WTC11 (cell line): ENCODE results near the gene RIMBP2.

Experiments used
- CTCF ChIP-seq: fragments of 200-600 bp; IDR thresholded peaks from 2 replicates; pipeline ENCODE4 v1.8.0; 2022; ENCODE audit warnings: antibody characterized with exemption
- IRF1 ChIP-seq: sonication (generic); formaldehyde crosslinking; IDR thresholded peaks from 2 replicates; pipeline ENCODE4 v1.8.0; 2023; ENCODE audit warnings: missing genetic modification reagents
- IRF2 ChIP-seq: sonication (generic); formaldehyde crosslinking; IDR thresholded peaks from 2 replicates; pipeline ENCODE4 v1.8.0; 2022; ENCODE audit warnings: low read depth, missing genetic modification reagents, borderline replicate concordance
- JUN ChIP-seq: sonication (generic); formaldehyde crosslinking; IDR thresholded peaks from 2 replicates; pipeline ENCODE4 v1.8.0; 2023; ENCODE audit warnings: mild to moderate bottlenecking, missing genetic modification reagents
- KAT7 ChIP-seq: sonication (generic); formaldehyde crosslinking; IDR thresholded peaks from 2 replicates; pipeline ENCODE4 v1.8.1; 2023; ENCODE audit warnings: missing genetic modification reagents, mild to moderate bottlenecking, borderline replicate concordance
- MYBL2 ChIP-seq: sonication (generic); formaldehyde crosslinking; IDR thresholded peaks from 2 replicates; pipeline ENCODE4 v1.8.1; 2023; ENCODE audit warnings: mild to moderate bottlenecking, moderate library complexity, missing genetic modification reagents
- NFYB ChIP-seq: sonication (generic); formaldehyde crosslinking; conservative IDR thresholded peaks from 2 replicates; pipeline ENCODE4 v1.8.0; 2022; ENCODE audit warnings: low read depth, missing genetic modification reagents
- NR2C2 ChIP-seq: sonication (generic); formaldehyde crosslinking; IDR thresholded peaks from 2 replicates; pipeline ENCODE4 v1.8.0; 2022; ENCODE audit warnings: mild to moderate bottlenecking, missing genetic modification reagents
- SP1 ChIP-seq: sonication (generic); formaldehyde crosslinking; conservative IDR thresholded peaks from 2 replicates; pipeline ENCODE4 v1.8.1; 2022; ENCODE audit warnings: missing genetic modification reagents
- USF2 ChIP-seq: sonication (generic); formaldehyde crosslinking; IDR thresholded peaks from 2 replicates; pipeline ENCODE4 v1.8.1; 2023; ENCODE audit warnings: mild to moderate bottlenecking, missing genetic modification reagents, moderate library complexity
- ZNF138 ChIP-seq: sonication (generic); formaldehyde crosslinking; conservative IDR thresholded peaks from 2 replicates; pipeline ENCODE4 v1.8.1; 2022; ENCODE audit warnings: mild to moderate bottlenecking, moderate library complexity, missing genetic modification reagents
- ZNF396 ChIP-seq: fragments of 250-450 bp; sonication (Bioruptor Pico); IDR thresholded peaks from 2 replicates; pipeline ENCODE4 v1.8.0; 2021; ENCODE audit warnings: mild to moderate bottlenecking, moderate library complexity, borderline replicate concordance
- TF ChIP-seq, protein P1 (sequence below): sonication (generic); formaldehyde crosslinking; IDR thresholded peaks from 2 replicates; pipeline ENCODE4 v1.8.1; 2022; ENCODE audit warnings: low read depth, missing genetic modification reagents, borderline replicate concordance

- TF ChIP-seq ZNF396: no peak
- no peak for TF ChIP-seq CTCF
- TF ChIP-seq KAT7 (CRISPR knock-in tag): no peak
- no peak for TF ChIP-seq USF2 (CRISPR knock-in tag)
- no peak for TF ChIP-seq ZNF138
- TF ChIP-seq MYBL2 (CRISPR knock-in tag): no peak
- TF ChIP-seq NFYB (CRISPR knock-in tag): no peak
- TF ChIP-seq JUN (CRISPR knock-in tag): no peak
- TF ChIP-seq IRF2 (CRISPR knock-in tag): no peak
- TF ChIP-seq, protein P1, sequence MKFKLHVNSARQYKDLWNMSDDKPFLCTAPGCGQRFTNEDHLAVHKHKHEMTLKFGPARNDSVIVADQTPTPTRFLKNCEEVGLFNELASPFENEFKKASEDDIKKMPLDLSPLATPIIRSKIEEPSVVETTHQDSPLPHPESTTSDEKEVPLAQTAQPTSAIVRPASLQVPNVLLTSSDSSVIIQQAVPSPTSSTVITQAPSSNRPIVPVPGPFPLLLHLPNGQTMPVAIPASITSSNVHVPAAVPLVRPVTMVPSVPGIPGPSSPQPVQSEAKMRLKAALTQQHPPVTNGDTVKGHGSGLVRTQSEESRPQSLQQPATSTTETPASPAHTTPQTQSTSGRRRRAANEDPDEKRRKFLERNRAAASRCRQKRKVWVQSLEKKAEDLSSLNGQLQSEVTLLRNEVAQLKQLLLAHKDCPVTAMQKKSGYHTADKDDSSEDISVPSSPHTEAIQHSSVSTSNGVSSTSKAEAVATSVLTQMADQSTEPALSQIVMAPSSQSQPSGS: no peak
- no peak for TF ChIP-seq IRF1
- no peak for TF ChIP-seq NR2C2 (CRISPR knock-in tag)
- TF ChIP-seq SP1 (CRISPR knock-in tag): no peak
These were observed 28.0 kb downstream of the RIMBP2 start for GRCh38 chr12:130687796-130688778.
